Lung microvascular endothelial cell (primary cell): ENCODE data around the gene CTDP1. TPM values are rescaled to one million over a fixed set of nuclear protein-coding genes. Genes with fewer than 3 reads are reported as not detected.

Experiments
- DNase-seq, 2 donors: peaks; one replicate each; pipeline versions ENCODE4 v3.0.0 to v3.0.0-alpha.2; 2010; ENCODE audit warnings: low read depth in 2 of 2
- total RNA-seq: library from RNA; depleted of rRNA; stranded (reverse); fragments of >200 nt; gene quantifications from 2 replicates; pipeline ENCODE4 v1.2.1, GENCODE V29; 2014

CTDP1 gene
- total RNA-seq, 1 donor from 2014 or later = 25.0 TPM

DNA sequence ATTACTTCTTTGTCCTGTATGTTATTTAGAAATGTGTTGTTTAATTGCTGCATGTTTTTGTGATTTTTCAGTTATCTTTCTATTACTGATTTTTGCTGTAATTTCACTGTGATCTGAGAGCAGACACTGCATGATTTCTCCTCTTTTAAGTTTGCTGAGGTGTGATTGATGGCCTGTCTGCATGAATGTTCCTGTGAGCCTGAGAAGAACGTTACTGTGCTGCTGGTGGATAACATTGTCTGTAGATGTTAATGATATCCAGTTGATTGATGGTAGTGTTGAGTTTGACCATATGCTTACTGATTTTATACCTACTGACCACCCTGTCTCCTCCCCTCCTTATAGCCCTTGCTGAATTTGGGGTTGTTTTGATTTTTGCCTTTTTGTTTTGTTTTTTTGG, 80.7 kb downstream of the CTDP1 start:
- no peak for DNase-seq

- no peak for DNase-seq
Measured at GRCh38 chr18:79760881-79761280, 81.3 kb downstream of the CTDP1 start.

DNA sequence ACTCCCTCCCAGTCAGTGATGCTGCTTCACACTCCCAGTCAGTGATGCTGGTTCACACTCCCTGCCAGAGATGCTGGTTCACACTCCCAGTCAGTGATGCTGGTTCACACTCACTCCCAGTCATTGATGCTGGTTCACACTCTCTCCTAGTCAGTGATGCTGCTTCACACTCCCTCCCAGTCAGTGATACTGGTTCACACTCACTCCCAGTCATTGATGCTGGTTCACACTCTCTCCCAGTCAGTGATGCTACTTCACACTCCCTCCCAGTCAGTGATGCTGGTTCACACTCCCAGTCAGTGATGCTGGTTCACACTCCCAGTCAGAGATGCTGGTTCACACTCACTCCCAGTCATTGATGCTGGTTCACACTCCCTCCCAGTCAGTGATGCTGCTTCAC, 83.8 kb downstream of the CTDP1 start:
- no peak for DNase-seq

- DNase-seq = no peak
Measured at GRCh38 chr18:79764131-79764530, 84.5 kb downstream of the CTDP1 start.

- DNase-seq = no peak
Measured at GRCh38 chr18:79765491-79766245, 86.1 kb downstream of the CTDP1 start.

DNA sequence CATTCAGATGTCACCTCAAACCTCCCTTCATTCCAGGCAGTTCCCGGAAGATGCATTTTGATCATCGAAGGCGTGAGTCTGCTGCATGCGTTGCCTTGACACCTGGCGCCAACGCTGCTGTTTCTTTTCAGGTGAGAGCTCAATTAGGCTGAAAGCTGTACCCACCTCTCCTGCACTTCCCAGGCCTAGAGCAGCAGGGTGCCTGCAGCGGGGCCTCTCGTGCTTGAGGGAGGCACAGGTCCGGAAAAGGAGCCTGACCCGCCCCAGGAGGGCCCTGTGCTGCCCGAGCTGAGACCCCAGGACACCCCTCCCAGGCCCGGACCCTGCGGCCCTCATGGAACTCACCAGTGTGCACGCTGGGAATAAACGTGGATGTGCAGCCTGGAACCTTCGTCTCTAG, 86.7 kb downstream of the CTDP1 start:
- no peak for DNase-seq

DNA sequence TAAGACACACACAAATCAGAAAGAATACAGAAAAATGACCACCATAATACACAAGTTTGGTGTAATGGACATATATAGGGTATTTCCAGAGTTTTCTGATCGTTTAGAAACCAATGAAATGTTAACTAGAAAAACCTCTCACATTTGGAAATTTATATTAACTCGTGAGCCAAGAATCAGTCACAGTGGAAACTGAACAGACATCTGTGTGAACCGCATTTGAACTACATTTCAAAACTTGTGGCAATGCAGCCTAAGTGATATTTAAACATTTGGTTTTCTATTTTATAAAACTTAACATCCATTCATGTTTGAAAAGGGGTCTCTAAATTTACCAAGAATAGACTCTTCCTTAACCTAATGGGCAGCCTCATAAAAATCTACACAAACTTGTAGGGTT, 89.1 kb downstream of the CTDP1 start:
- no peak for DNase-seq

DNA sequence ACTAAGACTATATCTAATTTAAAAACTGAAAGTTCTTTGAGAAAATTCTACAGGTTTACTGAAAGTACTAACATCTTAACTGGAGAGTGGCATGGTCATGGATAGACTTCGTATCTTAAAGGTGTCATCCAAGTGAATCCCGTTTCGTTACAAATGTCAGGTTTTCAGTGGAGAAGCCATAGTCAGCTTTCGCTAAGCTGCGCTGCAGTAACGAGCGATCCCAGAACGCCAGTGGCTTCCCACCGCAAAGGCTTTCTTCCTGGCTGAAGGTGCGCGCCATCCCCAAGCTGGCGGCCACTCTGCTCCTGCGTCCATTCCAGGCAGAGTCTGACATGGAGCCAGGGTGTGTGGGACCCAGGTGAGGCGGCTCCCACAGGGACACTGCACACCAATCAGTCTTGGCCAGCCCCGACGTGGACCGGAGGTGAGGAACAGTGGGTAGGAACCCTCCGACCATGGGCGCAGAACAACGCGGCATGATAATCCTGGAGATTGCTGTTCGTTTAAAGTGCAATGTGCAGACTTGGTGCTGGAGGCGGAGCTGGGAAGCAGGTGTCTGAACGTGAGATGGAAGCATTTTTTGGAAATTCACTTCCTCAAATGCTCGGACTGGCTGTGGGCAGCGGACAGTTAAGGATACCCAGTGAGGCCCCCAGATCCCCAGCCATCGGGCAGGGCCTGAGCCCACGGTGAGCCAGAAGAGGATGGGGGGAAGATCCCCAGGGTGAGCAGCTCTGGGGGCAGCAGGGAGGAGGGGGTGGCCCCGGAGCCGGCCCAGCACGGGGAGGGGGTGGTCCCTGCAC, 90.3 kb downstream of the CTDP1 start:
- DNase-seq = no peak

GRCh38 chr18:79770501-79770815, 90.9 kb downstream of the CTDP1 start:
- no peak for DNase-seq

DNA sequence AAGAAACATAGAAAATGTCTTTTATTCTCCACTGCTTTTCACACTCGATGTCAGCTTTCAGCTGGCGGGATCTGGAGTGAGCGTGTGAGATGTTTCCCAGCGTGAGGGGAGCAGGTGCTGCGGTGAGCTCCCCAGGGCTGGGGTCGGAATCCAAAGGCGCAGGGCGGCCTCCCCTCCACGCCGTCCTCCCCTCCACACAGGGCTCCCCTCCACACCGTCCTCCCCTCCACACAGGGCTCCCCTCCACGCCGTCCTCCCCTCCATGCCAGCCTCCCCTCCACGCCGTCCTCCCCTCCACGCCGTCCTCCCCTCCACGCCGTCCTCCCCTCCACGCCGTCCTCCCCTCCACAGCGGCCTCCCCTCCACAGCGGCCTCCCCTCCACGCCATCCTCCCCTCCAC, 91.2 kb downstream of the CTDP1 start:
- DNase-seq = no peak

DNA sequence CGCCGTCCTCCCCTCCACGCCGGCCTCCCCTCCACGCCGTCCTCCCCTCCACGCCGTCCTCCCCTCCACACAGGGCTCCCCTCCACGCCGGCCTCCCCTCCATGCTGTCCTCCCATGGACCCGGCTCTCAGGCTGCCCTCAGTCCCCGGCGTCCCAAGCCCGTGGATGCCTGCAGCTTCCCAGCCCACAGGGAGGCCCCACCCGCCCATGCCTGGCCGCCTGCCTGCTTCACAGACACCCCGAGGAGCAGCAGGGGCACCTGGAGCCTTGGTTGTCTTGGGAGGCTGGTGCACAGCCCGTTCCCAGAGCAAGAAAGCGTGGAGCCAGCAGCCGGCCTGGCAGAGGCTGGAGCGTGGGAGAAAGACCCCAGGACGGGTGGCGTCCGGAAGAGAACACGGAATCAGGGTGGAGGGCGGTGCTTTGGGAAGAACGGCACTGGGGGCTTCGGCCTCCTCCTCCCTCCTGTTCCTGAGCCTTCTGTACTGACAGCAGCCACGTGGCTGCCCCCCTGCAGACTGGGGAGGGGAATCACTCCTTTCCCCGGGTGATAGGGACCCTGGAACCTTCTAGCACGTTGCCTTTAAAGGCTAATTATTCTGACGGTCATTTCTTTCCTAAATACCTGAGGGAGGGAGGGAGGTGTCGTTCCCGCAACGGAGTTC, 92.0 kb downstream of the CTDP1 start:
- no peak for DNase-seq

GRCh38 chr18:79772108-79772864, 92.7 kb downstream of the CTDP1 start:
- DNase-seq = no peak

- no peak for DNase-seq
Measured at GRCh38 chr18:79772865-79773696, 93.5 kb downstream of the CTDP1 start.

- no peak for DNase-seq
Measured at GRCh38 chr18:79774111-79774510, 94.5 kb downstream of the CTDP1 start.

DNA sequence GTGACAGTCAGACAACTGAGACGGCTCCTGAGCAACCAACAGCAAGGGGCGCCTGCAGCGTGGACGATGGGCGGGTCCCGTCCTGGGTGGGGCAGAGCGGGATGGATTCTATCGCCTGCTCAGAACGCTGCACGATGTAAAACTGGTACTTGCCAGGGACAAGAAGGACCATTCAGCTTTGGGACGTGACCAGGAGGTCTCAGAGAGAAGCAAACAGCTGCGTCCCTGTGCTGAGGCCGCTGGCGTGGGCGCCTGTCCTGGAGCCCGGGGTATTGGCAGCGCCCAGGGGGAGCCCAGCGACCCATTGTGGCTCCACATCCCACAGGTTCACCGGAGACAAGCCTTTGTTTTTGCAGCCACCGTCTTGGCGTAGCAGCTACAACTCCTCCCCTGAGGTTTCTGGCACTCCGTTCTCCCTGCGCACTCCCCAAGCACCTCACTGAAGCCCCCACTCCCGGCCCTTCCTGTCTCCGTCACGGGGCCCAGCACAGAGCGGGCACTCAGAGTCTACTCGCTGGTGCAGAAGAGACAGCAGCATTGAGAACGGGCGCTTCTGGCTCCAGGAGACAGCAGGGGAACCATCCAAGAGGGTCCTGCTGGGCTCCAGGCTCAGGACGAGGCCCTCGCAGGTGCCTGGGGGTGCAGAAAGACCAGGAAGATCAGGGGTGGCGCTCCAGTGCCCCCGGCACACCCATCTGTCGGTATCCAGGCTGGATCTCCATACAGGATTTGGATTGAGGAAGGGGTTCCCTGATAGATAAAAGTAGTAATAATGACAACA, 96.0 kb downstream of the CTDP1 start:
- DNase-seq = no peak

GRCh38 chr18:79776674-79777073, 97.1 kb downstream of the CTDP1 start:
- no peak for DNase-seq

DNA sequence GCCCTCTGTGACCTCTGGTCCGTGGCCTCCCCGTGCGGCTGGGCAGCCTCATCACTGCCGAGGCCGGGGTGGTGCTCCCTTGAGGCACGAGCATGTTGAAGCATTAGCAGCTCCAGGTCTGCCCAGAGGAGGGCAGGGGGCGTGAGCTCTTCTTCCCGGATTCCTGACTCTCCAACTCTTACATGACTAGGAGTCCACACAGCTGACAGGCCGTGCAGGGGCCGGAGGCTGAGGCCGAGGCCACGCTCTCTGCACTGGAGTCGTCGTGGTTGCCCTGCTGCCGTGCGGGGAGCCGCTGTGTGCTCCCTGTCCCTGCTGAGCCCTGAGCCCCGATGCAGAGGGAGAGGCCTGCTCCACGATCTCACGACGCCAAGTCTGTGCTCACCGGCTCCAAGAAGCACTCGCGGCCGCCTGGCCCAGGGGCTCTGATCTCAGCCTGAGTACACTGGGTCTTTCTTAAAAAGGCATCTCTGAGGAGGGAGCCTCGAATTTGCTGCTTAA, 98.7 kb downstream of the CTDP1 start:
- DNase-seq = no peak

DNA sequence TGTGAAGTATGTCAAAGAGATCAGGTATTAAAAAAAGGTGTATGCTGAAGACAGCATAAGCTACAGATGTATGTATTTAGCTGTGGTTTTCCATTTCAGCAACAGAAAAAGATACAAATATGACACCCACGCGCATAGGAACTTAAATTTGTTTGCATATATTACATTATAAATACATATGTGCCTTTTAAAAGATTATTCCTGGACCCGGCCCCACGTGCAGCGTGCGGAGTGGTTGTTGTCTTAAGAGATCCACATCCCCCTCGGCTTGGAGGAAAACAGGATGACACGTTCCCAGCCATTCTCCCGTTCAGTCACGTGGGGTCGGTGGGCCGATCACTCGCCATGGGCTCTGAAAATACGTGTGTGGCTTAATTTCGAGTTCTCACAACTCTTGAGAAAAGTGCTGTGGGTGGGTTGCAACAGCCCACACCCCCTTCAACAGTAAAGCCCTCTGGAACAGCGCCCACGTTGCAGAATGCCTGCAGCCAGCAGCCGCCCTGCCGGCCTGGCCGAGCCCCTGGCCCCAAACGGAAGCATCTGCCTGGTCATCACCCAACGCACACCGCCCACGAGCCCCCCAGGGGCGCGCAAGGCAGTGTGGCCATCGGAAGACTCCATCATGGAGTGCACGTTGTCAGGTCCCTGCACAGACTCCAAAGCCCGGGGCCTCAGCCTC, 99.6 kb downstream of the CTDP1 start:
- DNase-seq = no peak

DNA sequence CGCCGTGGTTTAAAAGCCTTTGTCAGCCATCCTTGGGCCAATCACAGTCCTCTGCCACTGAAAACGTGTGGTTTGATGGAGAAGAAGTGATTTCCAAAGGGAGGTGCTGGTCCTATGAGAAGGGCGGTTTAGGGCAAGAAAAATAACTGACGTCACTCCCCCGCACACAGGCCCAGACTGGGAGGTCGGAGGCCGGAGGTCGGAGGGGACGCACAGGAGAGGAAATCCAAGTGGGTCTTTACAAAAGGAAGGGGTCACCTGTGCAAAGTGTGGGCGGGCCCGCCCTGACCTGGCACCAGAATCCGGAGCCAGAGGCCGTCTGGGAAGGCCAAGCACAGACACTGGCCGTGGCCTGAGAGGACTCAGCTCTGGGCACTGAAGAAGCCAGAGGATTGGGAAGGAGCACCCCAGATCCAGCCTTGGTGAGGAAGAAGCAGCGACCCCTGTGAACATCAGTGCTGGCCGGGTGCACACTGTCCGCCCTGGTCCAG, 100.1 kb downstream of the CTDP1 start:
- DNase-seq = no peak
